Measurements from ENCODE around the gene AGPS. TPM values are rescaled to one million over a fixed set of nuclear protein-coding genes. Genes with fewer than 3 reads are reported as not detected.

AGPS gene
- total and polyA plus RNA-seq, 9 of the 15 experiments (the other 6 are each of a cell fraction or from before 2014, with no cell fraction given): 15.5 to 211 (median 63.1) TPM

- ChIA-PET POLR2A (interaction anchor here (0.6 to 2.9 kb wide), 10 partner anchors 9 to 153 kb away, joined by 3 to 16 read pairs (median 4); partner anchors contain the start of genes AGPS and NFE2L2), CTCF (ENCODE audit: low intra/inter-chr PET ratio) (no interaction called here)
- H3K27me3 ChIP-seq (ENCODE audit: control insufficient read depth in 2 of 2, insufficient read depth in 2 of 2, low read length in 2 of 2): no peaks in the 10 kb centered on the region
- FAIRE-seq: no peak
- no peak overlapping the region for H3K27ac ChIP-seq (ENCODE audit: extremely low read depth, low read depth, low read length)
- peak; percentile 16; the same call in 1 of the 3 replicates for ATAC-seq
- H3K9ac ChIP-seq (ENCODE audit: insufficient read depth in 1 of 2, low read depth in 2 of 2, low read length in 2 of 2): no peak overlapping the region
- no peak overlapping the region for H2AFZ ChIP-seq (ENCODE audit: low read depth, low read length)
- no peaks in the 10 kb centered on the region for H3K9me1 ChIP-seq (ENCODE audit: control insufficient read depth, insufficient read depth, low read length)
- peaks cover 6% of the 10 kb centered on the region; the same call in 2 of the 3 replicates for H3K36me3 ChIP-seq (ENCODE audit: control insufficient read depth, insufficient read depth, low read length)
- TF ChIP-seq XRCC5 (IDR thresholded peaks at IDR 0.05; ENCODE audit: low read depth, low read length) (no peak), CSDE1 (IDR thresholded peaks at IDR 0.05) (no peak), ZNF316 (IDR thresholded peaks at IDR 0.05) (peak; percentile 47), MAFG (tag; conservative IDR thresholded peaks at IDR 0.05) (0 out of 2 replicates have a peak, but pooled peaks have one; percentile 5), C11orf30 (IDR thresholded peaks at IDR 0.05; ENCODE audit: low read depth) (peak; percentile 28), NCOR1 (IDR thresholded peaks at IDR 0.05) (0 out of 2 replicates have a peak, but pooled peaks have one; percentile 7), SPI1 (IDR thresholded peaks at IDR 0.05; ENCODE audit: borderline replicate concordance, low read depth, low read length) (0 out of 2 replicates have a peak, but pooled peaks have one; percentile 20), FOXA3 (CRISPR knock-in tag; conservative IDR thresholded peaks at IDR 0.05 in 1 of 2, IDR thresholded peaks at IDR 0.05 in 1 of 2) (peak in 1 of 2 experiments; percentile 53; a peak in 1 of 4 replicates), ZNF449 (CRISPR knock-in tag; IDR thresholded peaks at IDR 0.05) (no peak)
- TF ChIP-seq, protein P1, sequence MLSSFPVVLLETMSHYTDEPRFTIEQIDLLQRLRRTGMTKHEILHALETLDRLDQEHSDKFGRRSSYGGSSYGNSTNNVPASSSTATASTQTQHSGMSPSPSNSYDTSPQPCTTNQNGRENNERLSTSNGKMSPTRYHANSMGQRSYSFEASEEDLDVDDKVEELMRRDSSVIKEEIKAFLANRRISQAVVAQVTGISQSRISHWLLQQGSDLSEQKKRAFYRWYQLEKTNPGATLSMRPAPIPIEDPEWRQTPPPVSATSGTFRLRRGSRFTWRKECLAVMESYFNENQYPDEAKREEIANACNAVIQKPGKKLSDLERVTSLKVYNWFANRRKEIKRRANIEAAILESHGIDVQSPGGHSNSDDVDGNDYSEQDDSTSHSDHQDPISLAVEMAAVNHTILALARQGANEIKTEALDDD (IDR thresholded peaks at IDR 0.05): peak; percentile 27; the same call in 1 of the 2 replicates
- TF ChIP-seq, protein P2, sequence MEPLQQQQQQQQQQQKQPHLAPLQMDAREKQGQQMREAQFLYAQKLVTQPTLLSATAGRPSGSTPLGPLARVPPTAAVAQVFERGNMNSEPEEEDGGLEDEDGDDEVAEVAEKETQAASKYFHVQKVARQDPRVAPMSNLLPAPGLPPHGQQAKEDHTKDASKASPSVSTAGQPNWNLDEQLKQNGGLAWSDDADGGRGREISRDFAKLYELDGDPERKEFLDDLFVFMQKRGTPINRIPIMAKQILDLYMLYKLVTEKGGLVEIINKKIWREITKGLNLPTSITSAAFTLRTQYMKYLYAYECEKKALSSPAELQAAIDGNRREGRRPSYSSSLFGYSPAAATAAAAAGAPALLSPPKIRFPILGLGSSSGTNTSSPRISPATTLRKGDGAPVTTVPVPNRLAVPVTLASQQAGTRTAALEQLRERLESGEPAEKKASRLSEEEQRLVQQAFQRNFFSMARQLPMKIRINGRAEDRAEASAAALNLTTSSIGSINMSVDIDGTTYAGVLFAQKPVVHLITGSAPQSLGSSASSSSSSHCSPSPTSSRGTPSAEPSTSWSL (CRISPR knock-in tag; IDR thresholded peaks at IDR 0.05; ENCODE audit: borderline replicate concordance): no peak
- 53% methylated on average over 2 of the region's 2 CpGs for WGBS (ENCODE audit: insufficient coverage, low coverage, missing lambda C conversion rate)
- H3K4me1 ChIP-seq (replicated peaks in 1 of 2; ENCODE audit: control insufficient read depth in 2 of 2, insufficient read depth in 2 of 2, low read length in 2 of 2): peaks cover 0 to 9% of the 10 kb centered on the region in 2 experiments; a peak in 3 of 5 replicates
- in situ Hi-C loops (cut with MboI) (no loop called here), intact Hi-C loops (cut with micrococcal nuclease) (no loop called here)
- no peak overlapping the region for H3K4me2 ChIP-seq (ENCODE audit: insufficient read depth, low read length)
- H3K79me2 ChIP-seq (ENCODE audit: control insufficient read depth, insufficient read depth, low read length): peaks cover 96% of the 10 kb centered on the region
- H4K20me1 ChIP-seq (replicated peaks; ENCODE audit: control insufficient read depth, insufficient read depth, low read length): no peaks in the 10 kb centered on the region
- H3K9me3 ChIP-seq (replicated peaks; ENCODE audit: control insufficient read depth, insufficient read depth, low read depth, low read length): no peaks in the 10 kb centered on the region
- no peak overlapping the region for H3K4me3 ChIP-seq
- no TSS peak for BruUV-seq (replicated peaks)
- no peak for DNase-seq (ENCODE audit: extremely low read depth in 1 of 4, low spot score in 3 of 4)
Measured at GRCh38 chr2:177405029-177405692, 12.6 kb downstream of the AGPS start.
